ACC112 (cell line): ENCODE measurements around the gene PLA2G2D.
"Not testable (repeated sequence)": the region's sequence is repeated elsewhere in the genome, so short reads cannot be mapped to it uniquely, and the experiment has no call there.

ENCODE experiments used
- H2AFZ ChIP-seq: fragments of 200-600 bp; sonication (generic); one replicate; pipeline ENCODE4 v1.6.0; 2017; ENCODE audit warnings: antibody characterized with exemption, low read length; ENCODE audit not compliant: unreplicated experiment
- H3K27ac ChIP-seq: fragments of 200-600 bp; sonication (generic); 2 replicates; pipeline ENCODE4 v1.5.1; 2014; ENCODE audit warnings: low read depth, mild to moderate bottlenecking, antibody characterized with exemption, low read length, moderate library complexity
- H3K27me3 ChIP-seq: fragments of 200-600 bp; sonication (generic); 2 replicates; pipeline ENCODE4 v1.6.1; 2014; ENCODE audit warnings: mild to moderate bottlenecking, antibody characterized with exemption, low read length, moderate library complexity, mixed read lengths; ENCODE audit not compliant: insufficient read depth
- H3K36me3 ChIP-seq: fragments of 200-600 bp; sonication (generic); 2 replicates; pipeline ENCODE4 v1.6.1; 2016; ENCODE audit warnings: mild to moderate bottlenecking, antibody characterized with exemption, low read length, moderate library complexity, mixed read lengths; ENCODE audit not compliant: insufficient read depth
- H3K4me1 ChIP-seq: fragments of 200-600 bp; sonication (generic); one replicate; pipeline ENCODE4 v1.6.1; 2016; ENCODE audit warnings: low read length, mixed read lengths; ENCODE audit not compliant: insufficient read depth, unreplicated experiment, control insufficient read depth
- H3K4me3 ChIP-seq: fragments of 200-600 bp; sonication (generic); 2 replicates; pipeline ENCODE4 v1.5.1; 2014; ENCODE audit warnings: mild to moderate bottlenecking, low read depth, low read length
- H3K79me2 ChIP-seq: fragments of 200-600 bp; sonication (generic); one replicate; pipeline ENCODE4 v1.6.0; 2016; ENCODE audit warnings: low read length; ENCODE audit not compliant: control insufficient read depth, unreplicated experiment, insufficient read depth

PLA2G2D gene

GRCh38 chr1:20130518-20130917 lies 11.2 kb upstream of the PLA2G2D start:
- H3K27me3 ChIP-seq, result peaks cover 27% of the 10 kb centered on the region
- H3K4me3 ChIP-seq, H2AFZ ChIP-seq, H3K27ac ChIP-seq, H3K4me1 ChIP-seq, H3K36me3 ChIP-seq, H3K79me2 ChIP-seq: not testable (repeated sequence)

GRCh38 chr1:20126806-20127440 lies 7.6 kb upstream of the PLA2G2D start:
- Histone ChIP-seq H3K27ac (no peak overlapping the region), H3K36me3 (no peaks in the 10 kb centered on the region), H3K27me3 (peaks cover 4% of the 10 kb centered on the region; the same call in 1 of the 2 replicates), H3K79me2 (no peaks in the 10 kb centered on the region), H3K4me3 (no peak overlapping the region), H3K4me1 (peaks cover 4% of the 10 kb centered on the region), H2AFZ (no peak overlapping the region)

GRCh38 chr1:20126041-20126805 lies 6.9 kb upstream of the PLA2G2D start:
- Histone ChIP-seq H3K27me3 (peaks cover 11% of the 10 kb centered on the region), H3K4me1 (peaks cover 4% of the 10 kb centered on the region), H2AFZ (no peak overlapping the region), H3K36me3 (no peaks in the 10 kb centered on the region), H3K79me2 (no peaks in the 10 kb centered on the region), H3K27ac (no peak overlapping the region), H3K4me3 (no peak overlapping the region)

- Histone ChIP-seq H3K36me3 (no peaks in the 10 kb centered on the region), H3K27ac (no peak overlapping the region), H2AFZ (no peak overlapping the region), H3K4me3 (no peak overlapping the region), H3K4me1 (peaks cover 4% of the 10 kb centered on the region), H3K27me3 (peaks cover 20% of the 10 kb centered on the region), H3K79me2 (no peaks in the 10 kb centered on the region)
Measured at GRCh38 chr1:20125100-20125499, 5.8 kb upstream of the PLA2G2D start.

- H3K27ac ChIP-seq, result no peak overlapping the region
- H2AFZ ChIP-seq, result no peak overlapping the region
- peaks cover 24% of the 10 kb centered on the region for H3K27me3 ChIP-seq
- no peaks in the 10 kb centered on the region for H3K36me3 ChIP-seq
- H3K79me2 ChIP-seq, result no peaks in the 10 kb centered on the region
- H3K4me3 ChIP-seq, result no peak overlapping the region
- H3K4me1 ChIP-seq, result peaks cover 4% of the 10 kb centered on the region
Measured at GRCh38 chr1:20124456-20125057, 5.2 kb upstream of the PLA2G2D start.

- no peaks in the 10 kb centered on the region for H3K79me2 ChIP-seq
- H3K4me1 ChIP-seq, result peaks cover 4% of the 10 kb centered on the region
- H3K27me3 ChIP-seq, result peaks cover 28% of the 10 kb centered on the region
- no peak overlapping the region for H3K27ac ChIP-seq
- H3K36me3 ChIP-seq, result no peaks in the 10 kb centered on the region
- H2AFZ ChIP-seq, result no peak overlapping the region
- no peak overlapping the region for H3K4me3 ChIP-seq
Measured at GRCh38 chr1:20123722-20124455, 4.6 kb upstream of the PLA2G2D start.

- no peak overlapping the region for H2AFZ ChIP-seq
- peaks cover 4% of the 10 kb centered on the region for H3K4me1 ChIP-seq
- H3K27me3 ChIP-seq, result peaks cover 51% of the 10 kb centered on the region
- H3K79me2 ChIP-seq, result no peaks in the 10 kb centered on the region
- H3K27ac ChIP-seq, result no peak overlapping the region
- H3K36me3 ChIP-seq, result no peaks in the 10 kb centered on the region
- H3K4me3 ChIP-seq, result no peak overlapping the region
Measured at GRCh38 chr1:20120796-20121195, 1.5 kb upstream of the PLA2G2D start.

DNA sequence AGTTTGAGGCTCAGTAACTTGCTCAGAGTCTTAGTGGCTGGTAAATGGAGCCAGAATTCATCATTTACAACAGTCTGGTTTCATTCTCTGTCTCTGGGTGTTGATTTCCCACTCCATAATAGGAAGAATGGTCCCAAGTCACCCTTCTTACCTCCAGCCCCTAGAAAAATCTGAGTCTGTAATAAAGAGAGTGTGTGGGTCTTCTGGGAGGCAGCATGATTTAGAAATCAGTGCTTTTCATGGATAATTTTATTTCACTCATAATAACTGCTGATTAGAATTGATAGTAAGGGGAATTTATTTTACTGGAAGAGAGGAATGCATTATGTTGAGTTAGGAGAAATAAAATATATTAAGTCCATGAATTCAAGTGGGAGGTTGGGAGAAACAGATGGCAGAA lies 2.1 kb downstream of the PLA2G2D start:
- Histone ChIP-seq H2AFZ (no peak overlapping the region), H3K4me1 (no peaks in the 10 kb centered on the region)

DNA sequence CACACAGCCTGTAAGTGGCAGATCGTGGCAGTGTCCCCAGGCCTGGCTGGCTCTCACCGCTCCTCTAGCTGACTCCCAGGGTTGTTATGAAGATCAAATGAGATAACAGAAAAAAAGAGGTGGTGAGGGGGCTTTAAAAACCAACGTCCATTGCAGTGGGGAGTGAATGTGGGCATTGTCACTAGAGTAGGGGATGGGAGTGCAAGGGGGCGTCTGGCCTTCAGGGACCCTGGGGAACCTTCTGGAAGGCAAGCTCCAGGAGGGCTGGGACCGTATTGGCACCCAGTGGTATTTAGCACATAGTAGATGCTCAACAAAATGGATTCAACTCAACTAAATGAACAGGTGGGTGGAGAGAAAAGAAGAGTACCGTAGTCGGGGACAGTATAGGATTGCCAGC lies 3.4 kb downstream of the PLA2G2D start:
- H3K4me1 ChIP-seq, result no peaks in the 10 kb centered on the region
- no peaks in the 10 kb centered on the region for H3K36me3 ChIP-seq
- H3K27ac ChIP-seq, result no peak overlapping the region
- no peak overlapping the region for H3K4me3 ChIP-seq
- H3K27me3 ChIP-seq, result peaks cover 50% of the 10 kb centered on the region
- H3K79me2 ChIP-seq, result no peaks in the 10 kb centered on the region
- H2AFZ ChIP-seq, result no peak overlapping the region

More for the DNA sequence above, 2.1 kb downstream of the PLA2G2D start:
- no peaks in the 10 kb centered on the region for H3K36me3 ChIP-seq
- H3K27me3 ChIP-seq, result peaks cover 63% of the 10 kb centered on the region
- no peak overlapping the region for H3K4me3 ChIP-seq
- no peak overlapping the region for H3K27ac ChIP-seq
- no peaks in the 10 kb centered on the region for H3K79me2 ChIP-seq

- no peaks in the 10 kb centered on the region for H3K4me1 ChIP-seq
- H3K27me3 ChIP-seq, result peaks cover 45% of the 10 kb centered on the region
- no peak overlapping the region for H3K4me3 ChIP-seq
- no peaks in the 10 kb centered on the region for H3K79me2 ChIP-seq
- no peak overlapping the region for H3K27ac ChIP-seq
- H3K36me3 ChIP-seq, result no peaks in the 10 kb centered on the region
- no peak overlapping the region for H2AFZ ChIP-seq
Measured at GRCh38 chr1:20115479-20115878, 3.9 kb downstream of the PLA2G2D start.
